ENCODE results near the gene SLC2A9.

DNA sequence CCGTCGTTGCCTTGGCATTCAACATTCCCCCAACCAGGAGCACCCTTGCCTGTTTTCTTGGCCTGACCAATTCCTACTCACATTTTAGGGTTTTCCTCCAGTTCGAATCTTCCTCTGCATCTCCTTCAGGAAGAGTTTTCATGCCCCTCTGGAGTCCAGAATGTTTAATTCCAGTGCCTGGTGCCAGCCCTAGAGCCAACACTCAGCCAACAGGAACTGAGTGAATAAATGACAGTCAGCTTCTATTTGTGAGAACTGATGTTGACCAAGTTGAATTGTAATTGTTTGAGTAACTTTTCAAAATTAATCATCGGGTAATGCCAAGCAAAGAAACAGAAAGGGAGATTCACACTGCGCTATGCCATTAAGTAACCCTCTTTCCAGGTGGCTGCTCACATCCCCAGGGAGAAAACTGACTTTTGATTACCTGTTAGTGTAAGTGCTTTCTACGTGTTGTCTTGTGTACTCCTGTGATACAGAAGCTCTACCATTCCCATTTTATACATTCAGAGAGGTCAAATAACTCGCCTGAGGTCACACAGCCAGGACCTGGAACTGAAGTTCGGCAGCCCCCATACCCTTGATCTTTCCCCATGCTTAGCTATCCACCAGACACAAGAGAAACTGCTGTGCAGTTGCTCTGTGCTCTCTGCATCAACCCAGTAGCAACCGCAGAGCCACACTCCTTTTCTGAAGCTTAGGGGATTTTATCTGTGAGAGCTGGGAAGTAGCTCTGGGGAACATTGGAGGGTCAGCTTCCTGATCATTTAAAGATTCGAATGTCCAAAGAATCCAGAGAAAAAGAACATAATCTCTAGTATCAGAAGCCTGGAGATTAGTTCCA is 19.0 kb upstream of the SLC2A9 start:
- TF ChIP-seq POLR2A (IDR thresholded peaks at IDR 0.05), result no peak
- TF ChIP-seq CTCF (IDR thresholded peaks at IDR 0.05), result no peak
